Spleen (tissue), 7 donors: ENCODE measurements around the gene PIGC.

Experiments used
- POLR2A ChIP-seq, 3 donors: fragments of 450-650 bp; IDR thresholded peaks; one replicate each; pipeline ENCODE4 v1.5.1; 2017; ENCODE audit warnings: antibody characterized with exemption in 3 of 3, mild to moderate bottlenecking in 1 of 3
- POLR2AphosphoS5 ChIP-seq, 3 donors: sonication (generic); formaldehyde crosslinking; IDR thresholded peaks; one replicate each; pipeline ENCODE4 v1.5.1; 2017; ENCODE audit warnings: antibody characterized with exemption in 3 of 3
- TF ChIP-seq, protein P1 (sequence below), 11 experiments: fragments of 200-600 bp in 7 of 11; fragments of 450-650 bp in 4 of 11; sonication (generic) in 4 of 11; IDR thresholded peaks in 8 of 11; conservative IDR thresholded peaks in 3 of 11; 1 replicate in 7 of 11; 2 replicates in 4 of 11; pipeline versions ENCODE4 v1.4.0 to v1.8.0; 2016 to 2021; ENCODE audit warnings: antibody characterized with exemption in 11 of 11, inconsistent platforms in 4 of 11, mild to moderate bottlenecking in 1 of 11
- donor health status: DM: no; HTN: no; CAD: no; lungs with moderate emphysema.
- donor health status: DM: no; HTN: no; CAD: no.
- donor health status: DM: no; HTN: no; CAD: no.

DNA sequence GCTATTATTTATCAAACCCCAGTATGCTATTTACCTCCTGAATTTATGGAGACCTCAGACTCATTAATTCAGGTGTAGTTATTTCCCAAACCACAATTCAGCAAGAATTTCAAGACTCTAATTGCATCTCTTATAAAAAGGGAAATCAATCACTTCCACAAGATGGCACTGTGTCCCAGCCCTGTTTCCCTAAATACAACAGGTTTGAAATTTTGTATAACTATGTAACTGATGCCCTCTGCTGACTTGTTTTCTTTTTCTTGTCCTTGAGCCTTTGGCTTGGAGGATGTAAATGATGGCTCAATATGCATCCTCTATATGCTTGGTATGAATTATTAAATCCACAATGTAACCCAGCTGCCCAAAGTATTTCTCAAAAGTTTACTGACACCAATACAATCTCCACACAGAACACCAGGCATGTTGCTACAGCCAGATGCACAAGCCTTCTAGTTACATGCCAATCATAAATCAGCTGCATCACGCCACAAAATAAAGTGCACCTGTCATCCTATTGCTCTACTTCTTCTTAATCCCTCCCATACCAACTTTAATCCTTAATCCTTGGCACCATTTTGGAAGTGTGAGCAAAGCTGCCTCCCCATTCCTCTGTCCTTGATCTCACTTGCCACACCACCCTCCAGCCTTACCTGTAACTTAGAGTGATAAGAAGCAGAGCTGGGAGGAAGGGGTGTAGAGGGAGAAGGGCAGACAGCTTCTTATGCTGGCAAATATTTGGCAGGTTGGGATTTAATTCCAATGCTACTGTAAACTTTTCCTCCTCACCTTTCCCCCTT, 14.3 kb downstream of the PIGC start:
- TF ChIP-seq POLR2AphosphoS5 (IDR thresholded peaks at IDR 0.05) (no peak), POLR2A (IDR thresholded peaks at IDR 0.05) (no peak)
- TF ChIP-seq, protein P1, sequence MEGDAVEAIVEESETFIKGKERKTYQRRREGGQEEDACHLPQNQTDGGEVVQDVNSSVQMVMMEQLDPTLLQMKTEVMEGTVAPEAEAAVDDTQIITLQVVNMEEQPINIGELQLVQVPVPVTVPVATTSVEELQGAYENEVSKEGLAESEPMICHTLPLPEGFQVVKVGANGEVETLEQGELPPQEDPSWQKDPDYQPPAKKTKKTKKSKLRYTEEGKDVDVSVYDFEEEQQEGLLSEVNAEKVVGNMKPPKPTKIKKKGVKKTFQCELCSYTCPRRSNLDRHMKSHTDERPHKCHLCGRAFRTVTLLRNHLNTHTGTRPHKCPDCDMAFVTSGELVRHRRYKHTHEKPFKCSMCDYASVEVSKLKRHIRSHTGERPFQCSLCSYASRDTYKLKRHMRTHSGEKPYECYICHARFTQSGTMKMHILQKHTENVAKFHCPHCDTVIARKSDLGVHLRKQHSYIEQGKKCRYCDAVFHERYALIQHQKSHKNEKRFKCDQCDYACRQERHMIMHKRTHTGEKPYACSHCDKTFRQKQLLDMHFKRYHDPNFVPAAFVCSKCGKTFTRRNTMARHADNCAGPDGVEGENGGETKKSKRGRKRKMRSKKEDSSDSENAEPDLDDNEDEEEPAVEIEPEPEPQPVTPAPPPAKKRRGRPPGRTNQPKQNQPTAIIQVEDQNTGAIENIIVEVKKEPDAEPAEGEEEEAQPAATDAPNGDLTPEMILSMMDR (IDR thresholded peaks at IDR 0.05 in 8 of 11, conservative IDR thresholded peaks at IDR 0.05 in 3 of 11) = peak in 9 of 11 experiments; percentile 35 to 73 (median 61)
